ENCODE results near the gene KIF18B. TPM values are rescaled to one million over a fixed set of nuclear protein-coding genes. Genes with fewer than 3 reads are reported as not detected.

The KIF18B gene
- total and polyA plus RNA-seq, 8 donors: 2.9 to 24.5 (median 12.9) TPM

DNA sequence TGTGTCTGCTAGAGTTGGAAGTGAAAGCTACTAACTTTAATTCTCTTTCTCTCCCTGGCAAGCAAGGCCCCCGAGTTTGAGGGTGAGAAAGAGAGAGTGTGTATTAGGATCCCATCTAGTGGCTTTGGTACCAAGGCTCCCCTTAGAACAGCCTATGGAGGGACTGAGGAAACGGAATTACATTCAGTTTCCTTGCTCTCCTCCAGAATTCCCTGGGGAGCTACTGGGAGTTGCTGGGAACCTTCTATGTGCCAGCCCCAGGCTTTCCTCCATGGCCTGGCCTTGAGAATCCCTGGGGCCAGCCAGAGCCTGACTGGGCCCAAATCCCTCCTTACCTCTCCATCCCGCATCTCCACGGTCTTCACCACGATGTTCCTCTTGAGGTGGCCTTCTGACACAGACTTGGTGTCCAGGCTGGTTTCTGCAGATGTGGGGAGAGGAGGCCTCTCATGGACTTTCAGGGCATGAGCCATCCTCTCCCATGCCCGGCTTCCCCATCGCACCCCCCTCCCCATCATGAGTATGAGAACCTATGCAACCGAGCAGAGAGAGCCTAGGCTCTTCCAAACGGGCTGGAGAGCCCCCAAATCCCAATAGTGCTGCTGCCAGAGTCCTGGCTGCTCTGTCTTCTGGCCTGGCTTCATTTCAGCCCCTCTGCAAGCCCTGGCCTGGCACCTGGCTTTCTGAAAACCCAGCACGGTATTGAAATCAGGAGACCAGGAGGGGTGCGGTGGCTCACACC, 39.7 kb downstream of the KIF18B start:
- peaks cover 0 to 28% of the 10 kb centered on the region in 2 donors for H3K27me3 ChIP-seq
- ATAC-seq: no peak
- intact Hi-C loops (cut with DNase I): no loop called here
- no peaks in the 10 kb centered on the region for H3K9me3 ChIP-seq
- H3K4me3 ChIP-seq: no peak overlapping the region
- no peak overlapping the region for H3K27ac ChIP-seq
- TF ChIP-seq, protein P1, sequence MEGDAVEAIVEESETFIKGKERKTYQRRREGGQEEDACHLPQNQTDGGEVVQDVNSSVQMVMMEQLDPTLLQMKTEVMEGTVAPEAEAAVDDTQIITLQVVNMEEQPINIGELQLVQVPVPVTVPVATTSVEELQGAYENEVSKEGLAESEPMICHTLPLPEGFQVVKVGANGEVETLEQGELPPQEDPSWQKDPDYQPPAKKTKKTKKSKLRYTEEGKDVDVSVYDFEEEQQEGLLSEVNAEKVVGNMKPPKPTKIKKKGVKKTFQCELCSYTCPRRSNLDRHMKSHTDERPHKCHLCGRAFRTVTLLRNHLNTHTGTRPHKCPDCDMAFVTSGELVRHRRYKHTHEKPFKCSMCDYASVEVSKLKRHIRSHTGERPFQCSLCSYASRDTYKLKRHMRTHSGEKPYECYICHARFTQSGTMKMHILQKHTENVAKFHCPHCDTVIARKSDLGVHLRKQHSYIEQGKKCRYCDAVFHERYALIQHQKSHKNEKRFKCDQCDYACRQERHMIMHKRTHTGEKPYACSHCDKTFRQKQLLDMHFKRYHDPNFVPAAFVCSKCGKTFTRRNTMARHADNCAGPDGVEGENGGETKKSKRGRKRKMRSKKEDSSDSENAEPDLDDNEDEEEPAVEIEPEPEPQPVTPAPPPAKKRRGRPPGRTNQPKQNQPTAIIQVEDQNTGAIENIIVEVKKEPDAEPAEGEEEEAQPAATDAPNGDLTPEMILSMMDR (IDR thresholded peaks at IDR 0.05): no peak
- no peaks in the 10 kb centered on the region for H3K36me3 ChIP-seq
- no peak for DNase-seq
- H3K4me1 ChIP-seq: peaks cover 5 to 29% of the 10 kb centered on the region in 2 donors

GRCh38 chr17:44906763-44907728, 40.5 kb downstream of the KIF18B start:
- ATAC-seq (no peak), DNase-seq (no peak)
- H3K27me3 ChIP-seq: peaks cover 0 to 20% of the 10 kb centered on the region in 2 donors
- TF ChIP-seq, protein P1 (IDR thresholded peaks at IDR 0.05): no peak
- H3K9me3 ChIP-seq: no peaks in the 10 kb centered on the region
- intact Hi-C loops (cut with DNase I): no loop called here
- H3K27ac ChIP-seq: no peak overlapping the region
- peaks cover 5 to 29% of the 10 kb centered on the region in 2 donors for H3K4me1 ChIP-seq
- no peaks in the 10 kb centered on the region for H3K36me3 ChIP-seq
- no peak overlapping the region for H3K4me3 ChIP-seq

DNA sequence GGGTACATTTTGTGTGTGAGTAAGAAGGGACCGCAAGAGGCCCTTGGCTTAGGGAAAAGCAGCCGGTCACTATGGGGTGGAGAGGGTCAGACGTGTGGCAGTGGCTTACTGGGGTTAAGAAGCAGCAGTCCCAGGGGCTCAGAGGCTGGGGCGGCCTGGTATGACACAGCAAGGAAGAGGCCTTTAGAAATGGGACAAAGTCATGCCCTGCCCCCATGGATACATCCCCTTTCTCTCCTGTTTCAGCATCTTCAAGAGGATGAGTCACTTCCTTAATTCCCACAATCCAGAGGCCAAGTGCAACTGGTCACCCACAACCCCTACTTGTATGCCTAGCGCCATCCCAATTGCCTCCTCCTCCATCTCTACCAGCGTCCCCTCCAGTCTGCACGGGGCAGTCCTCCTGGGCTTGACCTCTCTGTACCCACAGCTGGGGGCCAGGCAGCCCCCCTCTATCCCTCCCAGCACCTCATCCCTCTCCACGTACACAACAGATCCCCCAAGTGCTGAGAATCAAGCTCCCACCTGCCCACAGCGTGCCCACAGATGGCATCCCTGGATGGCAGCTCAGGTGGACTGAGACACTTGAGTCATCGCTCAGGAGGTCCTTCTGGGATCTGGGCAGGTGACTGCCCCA, 41.4 kb downstream of the KIF18B start:
- Histone ChIP-seq H3K27ac (no peak overlapping the region), H3K4me1 (peaks cover under 1 to 32% of the 10 kb centered on the region in 2 donors), H3K36me3 (no peaks in the 10 kb centered on the region), H3K27me3 (peaks cover 0 to 11% of the 10 kb centered on the region in 2 donors), H3K9me3 (no peaks in the 10 kb centered on the region), H3K4me3 (no peak overlapping the region)
- peak; percentile 48 for ATAC-seq
- TF ChIP-seq, protein P1 (IDR thresholded peaks at IDR 0.05): no peak
- intact Hi-C loops (cut with DNase I): no loop called here
- no peak for DNase-seq

DNA sequence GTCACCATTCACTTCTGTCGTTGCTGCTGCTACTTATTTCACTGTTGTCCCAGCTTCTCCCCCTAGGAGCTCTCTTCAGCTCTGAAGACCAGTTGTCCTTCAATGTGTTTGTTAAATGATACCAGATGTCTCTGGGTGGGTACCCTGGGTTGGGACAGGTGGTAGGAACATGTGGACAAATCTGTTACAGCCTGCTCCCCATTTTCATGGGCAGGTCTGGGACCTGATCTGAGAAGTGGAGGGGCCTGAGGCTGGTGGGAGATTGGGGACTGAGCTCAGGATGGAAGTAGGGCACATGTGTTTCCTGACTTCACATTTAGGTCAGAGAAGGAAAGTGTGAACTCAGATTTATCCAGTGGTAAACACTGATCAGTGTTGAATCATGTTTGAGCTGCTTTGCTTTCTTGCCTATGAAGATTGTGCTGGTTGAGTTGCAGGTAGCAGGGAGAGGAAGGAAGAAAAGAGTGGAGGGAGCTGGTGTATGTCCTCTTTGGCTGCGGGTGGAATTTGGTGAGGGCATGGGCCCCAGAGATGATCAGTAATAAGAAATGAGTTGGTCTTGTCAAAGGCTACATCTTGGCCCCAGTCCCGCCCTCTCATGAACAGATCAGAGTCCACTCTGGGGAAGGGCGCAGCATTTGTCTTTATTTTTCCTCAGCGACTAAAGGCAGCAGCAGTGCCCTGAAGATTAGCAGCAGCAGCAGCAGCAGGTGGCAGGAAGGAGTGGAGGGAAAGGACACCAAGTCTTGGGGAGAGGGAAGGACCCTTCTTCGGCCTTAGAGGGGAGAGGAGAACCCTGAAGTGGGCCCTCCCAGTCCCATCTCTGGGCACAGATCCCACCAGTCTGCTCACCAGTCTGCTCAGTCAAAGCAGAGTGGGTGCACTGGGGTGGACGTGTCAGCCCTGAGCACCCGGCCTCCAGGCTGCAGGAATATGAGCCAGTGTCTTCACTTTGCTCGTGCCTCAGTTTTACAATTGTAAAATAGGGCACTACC, 42.3 kb downstream of the KIF18B start:
- ATAC-seq: no peak
- TF ChIP-seq, protein P1 (IDR thresholded peaks at IDR 0.05): no peak
- no peak overlapping the region for H3K4me3 ChIP-seq
- H3K9me3 ChIP-seq: no peaks in the 10 kb centered on the region
- no peak for DNase-seq
- H3K27ac ChIP-seq: no peak overlapping the region
- H3K27me3 ChIP-seq: peaks cover 0 to 4% of the 10 kb centered on the region in 2 donors
- H3K36me3 ChIP-seq: no peaks in the 10 kb centered on the region
- intact Hi-C loops (cut with DNase I): no loop called here
- peaks cover 0 to 38% of the 10 kb centered on the region in 2 donors for H3K4me1 ChIP-seq
